Neural cell (in vitro differentiated cells): ENCODE results near the gene PAAF1. TPM values are rescaled to one million over a fixed set of nuclear protein-coding genes. Genes with fewer than 3 reads are reported as not detected.

ENCODE experiments used
- H2AFZ ChIP-seq: fragments of 200-600, 300-800 bp; sonication (generic), shearing (Covaris generic); 2 replicates; pipeline ENCODE4 v1.6.0; 2014; ENCODE audit warnings: low read depth, mild to moderate bottlenecking, antibody characterized with exemption, low read length, moderate library complexity
- H3F3A ChIP-seq: fragments of 200-600 bp; shearing (Covaris generic); 2 replicates; pipeline ENCODE4 v1.6.1; 2016; ENCODE audit warnings: mild to moderate bottlenecking, moderate library complexity, mixed read lengths, antibody characterized with exemption, low read length; ENCODE audit not compliant: insufficient read depth, poor library complexity, severe bottlenecking
- H3K27ac ChIP-seq: fragments of 200-600, 300-800 bp; sonication (generic), shearing (Covaris generic); 2 replicates; pipeline ENCODE4 v1.5.1; 2014; ENCODE audit warnings: mild to moderate bottlenecking, low read length, moderate library complexity
- H3K27me3 ChIP-seq: fragments of 300-800, 200-600 bp; sonication (generic), shearing (Covaris generic); 2 replicates; pipeline ENCODE4 v1.6.0; 2014; ENCODE audit warnings: mild to moderate bottlenecking, low read depth, low read length, moderate library complexity; ENCODE audit not compliant: insufficient read depth
- H3K36me3 ChIP-seq: fragments of 300-800, 200-600 bp; sonication (generic), shearing (Covaris generic); 2 replicates; pipeline ENCODE4 v1.5.1; 2014; ENCODE audit warnings: mild to moderate bottlenecking, antibody characterized with exemption, low read length, moderate library complexity; ENCODE audit not compliant: insufficient read depth
- H3K4me2 ChIP-seq: fragments of 300-800, 200-600 bp; sonication (generic), shearing (Covaris generic); 2 replicates; pipeline ENCODE4 v1.6.0; 2014; ENCODE audit warnings: mild to moderate bottlenecking, low read length
- H3K4me3 ChIP-seq: fragments of 300-800, 200-600 bp; sonication (generic), shearing (Covaris generic); 2 replicates; pipeline ENCODE4 v1.5.1; 2014; ENCODE audit warnings: mild to moderate bottlenecking, low read length, moderate library complexity
- H3K79me2 ChIP-seq: fragments of 200-600 bp; shearing (Covaris generic); replicated peaks from 2 replicates; pipeline ENCODE4 v1.6.0; 2014; ENCODE audit warnings: mild to moderate bottlenecking, low read length, moderate library complexity; ENCODE audit not compliant: insufficient read depth
- H3K9ac ChIP-seq: fragments of 300-800, 200-600 bp; sonication (generic), shearing (Covaris generic); 2 replicates; pipeline ENCODE4 v1.6.1; 2016; ENCODE audit warnings: mild to moderate bottlenecking, low read length, mixed read lengths
- H3K9me2 ChIP-seq: fragments of 200-600 bp; shearing (Covaris generic); 2 replicates; pipeline ENCODE4 v1.6.1; 2016; ENCODE audit warnings: mild to moderate bottlenecking, low read length, mixed read lengths; ENCODE audit not compliant: insufficient read depth
- H3K9me3 ChIP-seq: fragments of 200-600, 300-800 bp; sonication (generic), shearing (Covaris generic); 2 replicates; pipeline ENCODE4 v1.6.1; 2016; ENCODE audit warnings: mild to moderate bottlenecking, mixed run types, low read length, moderate library complexity, mixed read lengths
- H4K20me1 ChIP-seq: fragments of 200-600 bp; shearing (Covaris generic); 2 replicates; pipeline ENCODE4 v1.6.1; 2016; ENCODE audit warnings: mild to moderate bottlenecking, mixed run types; ENCODE audit not compliant: insufficient read depth
- EP300 ChIP-seq: fragments of 450-650 bp; conservative IDR thresholded peaks from 2 replicates; pipeline ENCODE4 v1.6.1; 2014; ENCODE audit warnings: antibody characterized with exemption, mild to moderate bottlenecking, moderate library complexity; ENCODE audit not compliant: poor library complexity, severe bottlenecking
- EZH2 ChIP-seq: fragments of 200-600, 300-800 bp; shearing (Covaris generic), sonication (generic); IDR thresholded peaks from 2 replicates; pipeline ENCODE4 v1.6.1; 2014; ENCODE audit warnings: antibody characterized with exemption, low read length, borderline replicate concordance, mild to moderate bottlenecking; ENCODE audit not compliant: insufficient read depth, poor library complexity, severe bottlenecking
- MXI1 ChIP-seq: fragments of 450-650 bp; conservative IDR thresholded peaks from 2 replicates; pipeline ENCODE4 v1.6.1; 2014; ENCODE audit warnings: antibody characterized with exemption, mild to moderate bottlenecking; ENCODE audit not compliant: poor library complexity, severe bottlenecking
- POLR2AphosphoS5 ChIP-seq: IDR thresholded peaks from 2 replicates; pipeline ENCODE4 v1.6.1; 2012
- RAD21 ChIP-seq: fragments of 450-650 bp; conservative IDR thresholded peaks from 2 replicates; pipeline ENCODE4 v1.6.1; 2014; ENCODE audit warnings: antibody characterized with exemption, mild to moderate bottlenecking, moderate library complexity
- SMC3 ChIP-seq: fragments of 450-650 bp; conservative IDR thresholded peaks from 2 replicates; pipeline ENCODE4 v1.6.1; 2014; ENCODE audit warnings: antibody characterized with exemption, mild to moderate bottlenecking, moderate library complexity; ENCODE audit not compliant: poor library complexity
- TAF1 ChIP-seq: IDR thresholded peaks from 2 replicates; pipeline ENCODE4 v1.6.1; 2012; ENCODE audit warnings: low read depth
- polyA plus RNA-seq: library from polyadenylated mRNA; depleted of rRNA; stranded (reverse); fragments of >200 nt; gene quantifications from 2 replicates; pipeline ENCODE4 v1.2.3, GENCODE V29; 2014
- TF ChIP-seq, protein P1 (sequence below): IDR thresholded peaks from 2 replicates; pipeline ENCODE4 v1.6.1; 2012; ENCODE audit warnings: borderline replicate concordance
- TF ChIP-seq, protein P2 (sequence below): fragments of 450-650 bp; IDR thresholded peaks from 2 replicates; pipeline ENCODE4 v1.5.1; 2014; ENCODE audit warnings: antibody characterized with exemption, mild to moderate bottlenecking, moderate library complexity; ENCODE audit not compliant: poor library complexity, severe bottlenecking

Gene PAAF1
- polyA plus RNA-seq, 1 donor from 2014 or later: 80.3 TPM

DNA sequence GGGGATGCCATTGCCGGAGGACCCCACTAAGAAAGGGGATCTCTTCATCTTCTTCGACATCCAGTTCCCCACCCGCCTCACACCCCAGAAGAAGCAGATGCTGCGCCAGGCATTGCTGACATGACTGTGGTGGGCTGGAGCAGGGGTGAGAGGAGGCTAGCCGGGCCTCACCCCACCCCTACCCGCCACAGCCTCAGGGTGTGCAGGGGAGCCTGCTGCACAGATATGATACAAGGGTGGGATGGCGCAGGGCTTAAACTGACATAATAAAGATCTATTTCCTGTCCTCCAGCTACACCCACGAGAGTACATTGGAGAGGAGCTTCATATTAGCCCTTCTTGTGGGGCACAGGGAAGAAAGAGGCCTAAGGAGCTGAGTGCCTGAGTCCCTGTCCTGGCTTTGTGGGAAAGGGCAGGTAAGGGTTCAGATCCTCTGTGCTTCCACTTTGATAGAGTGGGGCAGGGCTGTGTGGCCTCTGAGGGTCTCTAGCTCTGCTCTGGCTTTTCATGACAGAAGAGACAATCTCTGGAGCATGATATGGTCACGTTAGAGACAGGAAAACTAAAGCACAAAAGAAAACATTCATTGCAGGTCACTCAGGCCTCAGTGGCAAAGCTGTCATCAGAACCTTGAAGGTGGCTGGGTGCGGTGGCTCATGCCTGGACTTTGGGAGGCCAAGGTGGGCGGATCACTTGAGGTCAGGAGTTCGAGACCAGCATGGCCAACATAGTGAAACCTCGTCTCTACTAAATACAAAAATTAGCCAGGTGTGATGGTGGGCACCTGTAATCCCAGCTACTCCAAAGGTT lies 93.4 kb downstream of the PAAF1 start:
- Histone ChIP-seq H3K9me3 (no peaks in the 10 kb centered on the region), H3K27me3 (no peaks in the 10 kb centered on the region), H3K4me3 (no peak overlapping the region), H4K20me1 (no peaks in the 10 kb centered on the region), H3K9ac (no peak overlapping the region), H3K9me2 (no peaks in the 10 kb centered on the region), H3K27ac (no peak overlapping the region), H3K4me2 (no peak overlapping the region), H3K36me3 (no peaks in the 10 kb centered on the region), H3K79me2 (no peaks in the 10 kb centered on the region), H2AFZ (no peak overlapping the region), H3F3A (no peaks in the 10 kb centered on the region)
- TF ChIP-seq RAD21: no peak
- TF ChIP-seq SMC3: no peak
- no peak for TF ChIP-seq TAF1
- TF ChIP-seq, protein P1, sequence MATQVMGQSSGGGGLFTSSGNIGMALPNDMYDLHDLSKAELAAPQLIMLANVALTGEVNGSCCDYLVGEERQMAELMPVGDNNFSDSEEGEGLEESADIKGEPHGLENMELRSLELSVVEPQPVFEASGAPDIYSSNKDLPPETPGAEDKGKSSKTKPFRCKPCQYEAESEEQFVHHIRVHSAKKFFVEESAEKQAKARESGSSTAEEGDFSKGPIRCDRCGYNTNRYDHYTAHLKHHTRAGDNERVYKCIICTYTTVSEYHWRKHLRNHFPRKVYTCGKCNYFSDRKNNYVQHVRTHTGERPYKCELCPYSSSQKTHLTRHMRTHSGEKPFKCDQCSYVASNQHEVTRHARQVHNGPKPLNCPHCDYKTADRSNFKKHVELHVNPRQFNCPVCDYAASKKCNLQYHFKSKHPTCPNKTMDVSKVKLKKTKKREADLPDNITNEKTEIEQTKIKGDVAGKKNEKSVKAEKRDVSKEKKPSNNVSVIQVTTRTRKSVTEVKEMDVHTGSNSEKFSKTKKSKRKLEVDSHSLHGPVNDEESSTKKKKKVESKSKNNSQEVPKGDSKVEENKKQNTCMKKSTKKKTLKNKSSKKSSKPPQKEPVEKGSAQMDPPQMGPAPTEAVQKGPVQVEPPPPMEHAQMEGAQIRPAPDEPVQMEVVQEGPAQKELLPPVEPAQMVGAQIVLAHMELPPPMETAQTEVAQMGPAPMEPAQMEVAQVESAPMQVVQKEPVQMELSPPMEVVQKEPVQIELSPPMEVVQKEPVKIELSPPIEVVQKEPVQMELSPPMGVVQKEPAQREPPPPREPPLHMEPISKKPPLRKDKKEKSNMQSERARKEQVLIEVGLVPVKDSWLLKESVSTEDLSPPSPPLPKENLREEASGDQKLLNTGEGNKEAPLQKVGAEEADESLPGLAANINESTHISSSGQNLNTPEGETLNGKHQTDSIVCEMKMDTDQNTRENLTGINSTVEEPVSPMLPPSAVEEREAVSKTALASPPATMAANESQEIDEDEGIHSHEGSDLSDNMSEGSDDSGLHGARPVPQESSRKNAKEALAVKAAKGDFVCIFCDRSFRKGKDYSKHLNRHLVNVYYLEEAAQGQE: no peak
- no peak for TF ChIP-seq POLR2AphosphoS5
- TF ChIP-seq EZH2: no peak
- TF ChIP-seq MXI1: no peak
- TF ChIP-seq, protein P2, sequence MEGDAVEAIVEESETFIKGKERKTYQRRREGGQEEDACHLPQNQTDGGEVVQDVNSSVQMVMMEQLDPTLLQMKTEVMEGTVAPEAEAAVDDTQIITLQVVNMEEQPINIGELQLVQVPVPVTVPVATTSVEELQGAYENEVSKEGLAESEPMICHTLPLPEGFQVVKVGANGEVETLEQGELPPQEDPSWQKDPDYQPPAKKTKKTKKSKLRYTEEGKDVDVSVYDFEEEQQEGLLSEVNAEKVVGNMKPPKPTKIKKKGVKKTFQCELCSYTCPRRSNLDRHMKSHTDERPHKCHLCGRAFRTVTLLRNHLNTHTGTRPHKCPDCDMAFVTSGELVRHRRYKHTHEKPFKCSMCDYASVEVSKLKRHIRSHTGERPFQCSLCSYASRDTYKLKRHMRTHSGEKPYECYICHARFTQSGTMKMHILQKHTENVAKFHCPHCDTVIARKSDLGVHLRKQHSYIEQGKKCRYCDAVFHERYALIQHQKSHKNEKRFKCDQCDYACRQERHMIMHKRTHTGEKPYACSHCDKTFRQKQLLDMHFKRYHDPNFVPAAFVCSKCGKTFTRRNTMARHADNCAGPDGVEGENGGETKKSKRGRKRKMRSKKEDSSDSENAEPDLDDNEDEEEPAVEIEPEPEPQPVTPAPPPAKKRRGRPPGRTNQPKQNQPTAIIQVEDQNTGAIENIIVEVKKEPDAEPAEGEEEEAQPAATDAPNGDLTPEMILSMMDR: no peak
- TF ChIP-seq EP300: no peak

DNA sequence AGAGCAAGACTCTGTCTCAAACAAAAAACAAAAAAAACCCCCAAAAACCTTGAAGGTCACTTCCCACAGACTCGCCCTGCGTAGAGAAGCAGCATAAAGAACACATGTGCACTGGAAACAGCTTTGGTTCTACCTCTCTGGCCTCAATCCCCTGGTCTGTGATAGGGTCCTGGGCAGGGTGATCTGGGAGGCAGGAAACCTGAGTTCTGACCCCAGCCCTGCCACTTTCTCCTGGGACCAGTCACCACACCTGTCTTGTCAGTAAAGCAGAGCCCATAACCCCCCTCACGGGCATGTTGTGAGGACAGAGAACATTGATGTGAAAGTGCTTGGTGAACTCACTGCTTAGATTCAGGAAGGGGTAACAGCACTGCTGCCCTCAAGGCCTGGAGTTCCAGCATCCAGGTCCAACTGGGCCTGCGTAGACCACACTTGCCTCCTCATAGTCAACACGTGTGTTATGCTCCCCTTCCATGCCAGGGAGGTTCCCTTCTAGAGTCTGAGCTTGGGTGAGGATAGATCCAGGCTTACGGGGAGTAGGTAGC lies 94.4 kb downstream of the PAAF1 start:
- H4K20me1 ChIP-seq: no peaks in the 10 kb centered on the region
- no peaks in the 10 kb centered on the region for H3K9me3 ChIP-seq
- H3K36me3 ChIP-seq: no peaks in the 10 kb centered on the region
- no peak overlapping the region for H3K9ac ChIP-seq
- H3K27me3 ChIP-seq: no peaks in the 10 kb centered on the region
- H3K4me2 ChIP-seq: no peak overlapping the region
- no peaks in the 10 kb centered on the region for H3K9me2 ChIP-seq
- H2AFZ ChIP-seq: no peak overlapping the region
- H3K27ac ChIP-seq: no peak overlapping the region
- no peaks in the 10 kb centered on the region for H3F3A ChIP-seq
- no peaks in the 10 kb centered on the region for H3K79me2 ChIP-seq
- TF ChIP-seq RAD21: no peak
- TF ChIP-seq TAF1: no peak
- no peak for TF ChIP-seq EP300
- no peak for TF ChIP-seq EZH2
- TF ChIP-seq POLR2AphosphoS5: no peak
- TF ChIP-seq, protein P1: no peak
- TF ChIP-seq, protein P2: no peak
- no peak overlapping the region for H3K4me3 ChIP-seq
